GM12872 (cell line): ENCODE results near the gene MAP3K19.

Source experiments
- TF ChIP-seq, protein P1 (sequence below): IDR thresholded peaks from 3 replicates; pipeline ENCODE4 v1.5.1; 2011; ENCODE audit warnings: low read depth, mild to moderate bottlenecking, low read length, moderate library complexity; ENCODE audit not compliant: insufficient read depth

The MAP3K19 gene

DNA sequence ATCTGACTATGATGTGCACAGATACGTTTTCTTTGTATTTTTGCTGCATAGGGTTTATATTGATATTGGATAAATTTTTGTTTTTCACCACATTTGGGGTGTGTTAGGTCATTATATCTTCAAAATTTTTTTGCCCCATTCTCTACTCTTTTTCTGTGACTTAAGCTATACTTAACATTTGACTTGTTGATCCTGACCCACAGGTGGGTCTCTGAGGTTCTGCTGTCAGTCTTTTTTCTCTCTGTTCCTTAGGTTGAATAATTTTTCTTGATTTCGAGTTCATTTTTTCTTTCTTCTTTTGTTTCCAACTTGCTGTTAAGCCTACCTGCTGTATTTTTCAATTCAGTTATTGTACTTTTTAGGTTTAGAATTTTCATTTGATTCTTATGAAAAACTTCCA is 16.9 kb upstream of the MAP3K19 start:
- TF ChIP-seq, protein P1, sequence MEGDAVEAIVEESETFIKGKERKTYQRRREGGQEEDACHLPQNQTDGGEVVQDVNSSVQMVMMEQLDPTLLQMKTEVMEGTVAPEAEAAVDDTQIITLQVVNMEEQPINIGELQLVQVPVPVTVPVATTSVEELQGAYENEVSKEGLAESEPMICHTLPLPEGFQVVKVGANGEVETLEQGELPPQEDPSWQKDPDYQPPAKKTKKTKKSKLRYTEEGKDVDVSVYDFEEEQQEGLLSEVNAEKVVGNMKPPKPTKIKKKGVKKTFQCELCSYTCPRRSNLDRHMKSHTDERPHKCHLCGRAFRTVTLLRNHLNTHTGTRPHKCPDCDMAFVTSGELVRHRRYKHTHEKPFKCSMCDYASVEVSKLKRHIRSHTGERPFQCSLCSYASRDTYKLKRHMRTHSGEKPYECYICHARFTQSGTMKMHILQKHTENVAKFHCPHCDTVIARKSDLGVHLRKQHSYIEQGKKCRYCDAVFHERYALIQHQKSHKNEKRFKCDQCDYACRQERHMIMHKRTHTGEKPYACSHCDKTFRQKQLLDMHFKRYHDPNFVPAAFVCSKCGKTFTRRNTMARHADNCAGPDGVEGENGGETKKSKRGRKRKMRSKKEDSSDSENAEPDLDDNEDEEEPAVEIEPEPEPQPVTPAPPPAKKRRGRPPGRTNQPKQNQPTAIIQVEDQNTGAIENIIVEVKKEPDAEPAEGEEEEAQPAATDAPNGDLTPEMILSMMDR = no peak

DNA sequence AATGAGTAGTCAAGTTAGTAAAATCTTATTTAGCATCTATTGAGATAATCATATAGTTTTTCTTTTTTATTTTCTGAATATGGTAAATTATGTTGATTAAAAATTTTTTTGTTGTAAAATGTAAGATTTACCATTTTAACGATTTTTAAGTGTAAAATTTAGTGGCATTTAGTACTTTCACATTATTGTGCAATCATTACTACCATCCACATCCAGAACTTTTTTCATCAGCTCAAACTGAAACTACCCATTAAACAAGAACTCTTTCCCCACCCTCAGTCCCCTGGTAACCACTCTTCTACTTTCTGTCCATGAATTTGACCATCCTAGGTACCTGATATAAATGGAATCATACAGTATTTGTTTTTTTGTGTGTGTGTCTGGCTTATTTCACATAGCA is 16.0 kb upstream of the MAP3K19 start:
- TF ChIP-seq, protein P1 = no peak

- TF ChIP-seq, protein P1 = no peak
Measured at GRCh38 chr2:135059577-135059976, 12.3 kb upstream of the MAP3K19 start.

- TF ChIP-seq, protein P1 = no peak
Measured at GRCh38 chr2:135056790-135057189, 9.5 kb upstream of the MAP3K19 start.

GRCh38 chr2:135055182-135055786 is 8.0 kb upstream of the MAP3K19 start:
- TF ChIP-seq, protein P1 = no peak

DNA sequence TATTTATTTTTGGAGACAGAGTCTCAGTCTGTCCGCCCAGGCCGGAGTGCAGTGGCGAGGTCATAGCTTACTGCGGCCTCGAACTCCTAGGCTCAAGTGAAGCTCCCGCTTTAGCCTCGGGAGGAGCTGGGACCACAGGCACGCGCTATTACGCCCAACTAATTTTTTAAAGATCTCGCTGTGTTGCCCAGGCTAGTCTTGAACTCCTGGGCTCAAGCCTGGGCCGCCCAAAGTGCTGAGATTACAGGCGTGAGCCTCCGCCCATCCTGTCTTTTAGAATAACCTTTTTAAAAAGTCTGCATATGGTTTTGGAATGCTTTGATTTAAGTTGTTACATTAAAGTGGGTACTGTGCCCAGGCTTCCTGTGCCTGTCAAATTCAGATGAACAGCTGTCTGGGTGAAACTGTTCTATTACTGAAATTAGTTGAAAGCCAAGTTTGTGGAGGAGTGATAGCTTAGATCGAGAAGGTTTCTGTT is 5.8 kb upstream of the MAP3K19 start:
- TF ChIP-seq, protein P1 = no peak

- TF ChIP-seq, protein P1 = no peak
Measured at GRCh38 chr2:135052042-135052876, 5.0 kb upstream of the MAP3K19 start, which contains the start of gene RAB3GAP1. Gene RAB3GAP1 (plus strand): TSS chr2:135052292. CDS start chr2:135052308, 16 bp downstream.
